HepG2 (cell line): ENCODE measurements around the gene MSMO1. TPM values are rescaled to one million over a fixed set of nuclear protein-coding genes. Genes with fewer than 3 reads are reported as not detected.

ENCODE experiments used
- BATF2 ChIP-seq: sonication (generic); formaldehyde crosslinking; IDR thresholded peaks from 2 replicates; pipeline ENCODE4 v1.8.0; 2022; ENCODE audit warnings: mild to moderate bottlenecking, missing genetic modification reagents, moderate library complexity
- CEBPG ChIP-seq: IDR thresholded peaks from 2 replicates; pipeline ENCODE4 v1.6.1; 2016
- CREB1 ChIP-seq, 2 experiments: fragments of 450-650 bp in 1 of 2; IDR thresholded peaks; 2 replicates each; pipeline ENCODE4 v1.6.1; 2016 to 2017; ENCODE audit warnings: control low read depth in 1 of 2, mild to moderate bottlenecking in 1 of 2, missing compliant biosample characterization in 1 of 2, missing genetic modification characterization in 1 of 2
- EHMT2 ChIP-seq: fragments of 200-600 bp; sonication (generic); IDR thresholded peaks from 2 replicates; pipeline ENCODE4 v1.7.0; 2017; ENCODE audit warnings: antibody characterized with exemption, low read depth, low read length, borderline replicate concordance
- ELF3 ChIP-seq: IDR thresholded peaks from 2 replicates; pipeline ENCODE4 v1.6.1; 2016; ENCODE audit warnings: missing genetic modification reagents, missing compliant biosample characterization
- GPN1 ChIP-seq: sonication (generic); formaldehyde crosslinking; IDR thresholded peaks from 2 replicates; pipeline ENCODE4 v1.5.1; 2020; ENCODE audit warnings: missing genetic modification reagents, borderline replicate concordance
- HDAC2 ChIP-seq: sonication (generic); formaldehyde crosslinking; IDR thresholded peaks from 2 replicates; pipeline ENCODE4 v1.4.0; 2020; ENCODE audit warnings: missing genetic modification reagents
- IKZF5 ChIP-seq: IDR thresholded peaks from 2 replicates; pipeline ENCODE4 v1.6.1; 2018; ENCODE audit warnings: missing genetic modification reagents, mild to moderate bottlenecking, missing compliant biosample characterization
- JARID2 ChIP-seq: sonication (generic); formaldehyde crosslinking; IDR thresholded peaks from 2 replicates; pipeline ENCODE4 v1.8.1; 2023; ENCODE audit warnings: missing genetic modification reagents, inconsistent platforms; ENCODE audit not compliant: insufficient replicate concordance
- MATR3 ChIP-seq: sonication (generic); formaldehyde crosslinking; IDR thresholded peaks from 2 replicates; pipeline ENCODE4 v1.4.0; 2020; ENCODE audit warnings: missing genetic modification reagents
- MXD4 ChIP-seq: IDR thresholded peaks from 2 replicates; pipeline ENCODE4 v1.6.1; 2016; ENCODE audit warnings: mild to moderate bottlenecking, missing biosample characterization, missing genetic modification reagents
- NFIC ChIP-seq: IDR thresholded peaks from 2 replicates; pipeline ENCODE4 v1.6.1; 2012; ENCODE audit warnings: mild to moderate bottlenecking, low read length, inconsistent platforms
- POLR2G ChIP-seq: fragments of 200-400 bp; formaldehyde crosslinking; IDR thresholded peaks from 2 replicates; pipeline ENCODE4 v1.6.1; 2018; ENCODE audit warnings: mild to moderate bottlenecking, low read depth, low read length, moderate library complexity
- RARA ChIP-seq: IDR thresholded peaks from 2 replicates; pipeline ENCODE4 v1.6.1; 2016; ENCODE audit warnings: missing genetic modification reagents, missing compliant biosample characterization
- STAG1 ChIP-seq: sonication (generic); formaldehyde crosslinking; IDR thresholded peaks from 2 replicates; pipeline ENCODE4 v1.4.0; 2020; ENCODE audit warnings: missing genetic modification reagents
- TEAD3 ChIP-seq: optimal IDR thresholded peaks from 2 replicates; pipeline ENCODE3; 2016; ENCODE audit warnings: borderline replicate concordance
- TOE1 ChIP-seq: sonication (generic); formaldehyde crosslinking; IDR thresholded peaks from 2 replicates; pipeline ENCODE4 v1.4.0; 2020; ENCODE audit warnings: mild to moderate bottlenecking, missing genetic modification reagents
- ZFP36L2 ChIP-seq: sonication (generic); formaldehyde crosslinking; IDR thresholded peaks from 2 replicates; pipeline ENCODE4 v1.4.0; 2020; ENCODE audit warnings: missing genetic modification reagents
- ZMAT3 ChIP-seq: sonication (generic); formaldehyde crosslinking; conservative IDR thresholded peaks from 2 replicates; pipeline ENCODE4 v1.7.0; 2021; ENCODE audit warnings: missing genetic modification reagents
- ZNF441 ChIP-seq: sonication (generic); formaldehyde crosslinking; IDR thresholded peaks from 2 replicates; pipeline ENCODE4 v1.7.0; 2021; ENCODE audit warnings: missing genetic modification reagents, borderline replicate concordance
- ZNF605 ChIP-seq: sonication (generic); formaldehyde crosslinking; IDR thresholded peaks from 2 replicates; pipeline ENCODE4 v1.8.0; 2022; ENCODE audit warnings: mild to moderate bottlenecking, missing genetic modification reagents
- ZNF703 ChIP-seq: sonication (generic); formaldehyde crosslinking; IDR thresholded peaks from 2 replicates; pipeline ENCODE4 v1.5.1; 2020; ENCODE audit warnings: missing genetic modification reagents, mild to moderate bottlenecking, moderate library complexity, borderline replicate concordance
- ZNF776 ChIP-seq: sonication (generic); formaldehyde crosslinking; IDR thresholded peaks from 2 replicates; pipeline ENCODE4 v1.4.0; 2020; ENCODE audit warnings: mild to moderate bottlenecking, missing genetic modification reagents
- ZNF800 ChIP-seq: sonication (generic); formaldehyde crosslinking; IDR thresholded peaks from 2 replicates; pipeline ENCODE4 v1.4.0; 2020; ENCODE audit warnings: missing genetic modification reagents
- polyA plus RNA-seq, 8 experiments: library from polyadenylated mRNA; depleted of rRNA in 3 of 8; stranded (reverse) in 7 of 8; unstranded in 1 of 8; fragments of >200 nt; fragmentation: Illumina TruSeq in 4 of 8; extraction: Trizol in 4 of 8; gene quantifications; 2 replicates each; pipeline versions ENCODE4 v1.2.1 to v1.2.3, GENCODE V29; 2011 to 2016; ENCODE audit warnings: low read depth in 4 of 8, missing spikeins in 1 of 8, mixed read lengths in 1 of 8; ENCODE audit not compliant: insufficient read depth in 1 of 8
- total RNA-seq, 5 experiments: library from RNA; depleted of rRNA; stranded (reverse); fragments of >200 nt; fragmentation: Illumina TruSeq; extraction: Trizol; gene quantifications; 2 replicates each; pipeline ENCODE4 v1.2.3, GENCODE V29; 2016; ENCODE audit warnings: low read depth in 1 of 5
- TF ChIP-seq, protein P1 (sequence below): IDR thresholded peaks from 2 replicates; pipeline ENCODE4 v1.6.1; 2016; ENCODE audit warnings: mild to moderate bottlenecking
- TF ChIP-seq, protein P2 (sequence below): sonication (generic); formaldehyde crosslinking; IDR thresholded peaks from 2 replicates; pipeline ENCODE4 v1.4.0; 2020; ENCODE audit warnings: mild to moderate bottlenecking, missing genetic modification reagents

MSMO1 gene
- total and polyA plus RNA-seq, 2 of the 13 experiments (the other 11 are each of a cell fraction or from before 2014, with no cell fraction given) = 98.1 to 216 TPM

GRCh38 chr4:165355900-165356300 is 28.4 kb downstream of the MSMO1 start (continued):
- no peak for TF ChIP-seq ZNF800 (CRISPR knock-in tag)
- TF ChIP-seq, protein P1, sequence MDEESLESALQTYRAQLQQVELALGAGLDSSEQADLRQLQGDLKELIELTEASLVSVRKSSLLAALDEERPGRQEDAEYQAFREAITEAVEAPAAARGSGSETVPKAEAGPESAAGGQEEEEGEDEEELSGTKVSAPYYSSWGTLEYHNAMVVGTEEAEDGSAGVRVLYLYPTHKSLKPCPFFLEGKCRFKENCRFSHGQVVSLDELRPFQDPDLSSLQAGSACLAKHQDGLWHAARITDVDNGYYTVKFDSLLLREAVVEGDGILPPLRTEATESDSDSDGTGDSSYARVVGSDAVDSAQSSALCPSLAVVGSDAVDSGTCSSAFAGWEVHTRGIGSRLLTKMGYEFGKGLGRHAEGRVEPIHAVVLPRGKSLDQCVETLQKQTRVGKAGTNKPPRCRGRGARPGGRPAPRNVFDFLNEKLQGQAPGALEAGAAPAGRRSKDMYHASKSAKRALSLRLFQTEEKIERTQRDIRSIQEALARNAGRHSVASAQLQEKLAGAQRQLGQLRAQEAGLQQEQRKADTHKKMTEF (CRISPR knock-in tag) = no peak
- 0 out of 2 replicates have a peak, but pooled peaks have one; percentile 33 for TF ChIP-seq TOE1
- peak; percentile 32; the same call in 1 of the 2 replicates for TF ChIP-seq CREB1 (IDR thresholded peaks at IDR 0.05)
- 0 out of 2 replicates have a peak, but pooled peaks have one; percentile 19 for TF ChIP-seq CREB1 (CRISPR knock-in tag; IDR thresholded peaks at IDR 0.05)
- 0 out of 2 replicates have a peak, but pooled peaks have one; percentile 28 for TF ChIP-seq ELF3 (CRISPR knock-in tag)
- TF ChIP-seq ZNF441 (CRISPR knock-in tag) = no peak
- TF ChIP-seq, protein P2, sequence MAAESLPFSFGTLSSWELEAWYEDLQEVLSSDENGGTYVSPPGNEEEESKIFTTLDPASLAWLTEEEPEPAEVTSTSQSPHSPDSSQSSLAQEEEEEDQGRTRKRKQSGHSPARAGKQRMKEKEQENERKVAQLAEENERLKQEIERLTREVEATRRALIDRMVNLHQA (CRISPR knock-in tag) = no peak
- TF ChIP-seq NFIC = no peak
- TF ChIP-seq ZFP36L2 (CRISPR knock-in tag) = no peak
- TF ChIP-seq GPN1 = no peak
- TF ChIP-seq HDAC2 (CRISPR knock-in tag) = 0 out of 2 replicates have a peak, but pooled peaks have one; percentile 28
- TF ChIP-seq EHMT2 = no peak
- TF ChIP-seq MXD4 = 0 out of 2 replicates have a peak, but pooled peaks have one; percentile 30
- no peak for TF ChIP-seq POLR2G
- no peak for TF ChIP-seq ZNF703 (CRISPR knock-in tag)
- peak; percentile 33 for TF ChIP-seq TEAD3 (CRISPR knock-in tag)
- no peak for TF ChIP-seq IKZF5 (CRISPR knock-in tag)
- no peak for TF ChIP-seq ZMAT3 (CRISPR knock-in tag)
- no peak for TF ChIP-seq JARID2 (CRISPR knock-in tag)
- TF ChIP-seq STAG1 = peak; percentile 88
- no peak for TF ChIP-seq ZNF776 (CRISPR knock-in tag)
- no peak; the same call in 1 of the 2 replicates for TF ChIP-seq RARA (CRISPR knock-in tag)
- no peak for TF ChIP-seq BATF2 (CRISPR knock-in tag)
- TF ChIP-seq ZNF605 = 0 out of 2 replicates have a peak, but pooled peaks have one; percentile 22
- peak; percentile 53; the same call in 1 of the 2 replicates for TF ChIP-seq CEBPG (CRISPR knock-in tag)
- TF ChIP-seq MATR3 = no peak
